WTC11 (cell line): ENCODE measurements around the gene NOTCH2NLA. TPM values are rescaled to one million over a fixed set of nuclear protein-coding genes. Genes with fewer than 3 reads are reported as not detected.
"Not testable (repeated sequence)": the region's sequence is repeated elsewhere in the genome, so short reads cannot be mapped to it uniquely, and the experiment has no call there.

Experiments used
- ATAC-seq: fragments of 200-7000 bp; cut with Tn5 transposase; 2 replicates; pipeline ENCODE4 v1.10.0; 2021; ENCODE audit warnings: mild to moderate bottlenecking, moderate library complexity
- Bru-seq: library from RNA; stranded (reverse); fragments of 400-500 nt; gene quantifications from one replicate; lab custom pipeline; 2021; lab: Mats Ljungman, UMichigan
- CTCF ChIA-PET: fragments of 300-600 bp; sonication (Branson Sonifier 250); formaldehyde crosslinking; loops from one replicate; lab custom pipeline; 2021; ENCODE audit warnings: antibody characterized with exemption; lab: Charles Lee
- POLR2A ChIA-PET: fragments of 350-600 bp; sonication (Branson Sonifier 250); formaldehyde crosslinking; loops from one replicate; lab custom pipeline; 2021; ENCODE audit warnings: antibody characterized with exemption; lab: Charles Lee
- DNase-seq: peaks from one replicate; pipeline ENCODE4 v3.0.0; 2021; ENCODE audit warnings: low spot score
- H3K27ac Mint-ChIP-seq: 2 replicates; pipeline ENCODE4 v1.8.0; 2021; ENCODE audit warnings: mixed read lengths
- H3K27me3 Mint-ChIP-seq: 2 replicates; pipeline ENCODE4 v1.8.0; 2021; ENCODE audit warnings: low read depth, mild to moderate bottlenecking, moderate library complexity, mixed read lengths
- H3K36me3 Mint-ChIP-seq: 2 replicates; pipeline ENCODE4 v1.8.0; 2021; ENCODE audit warnings: mixed read lengths
- H3K4me1 Mint-ChIP-seq: 2 replicates; pipeline ENCODE4 v1.8.0; 2022; ENCODE audit warnings: mixed read lengths
- H3K4me3 Mint-ChIP-seq: 2 replicates; pipeline ENCODE4 v1.8.0; 2021; ENCODE audit warnings: mild to moderate bottlenecking, moderate library complexity, mixed read lengths
- H3K9me3 Mint-ChIP-seq: 2 replicates; pipeline ENCODE4 v1.8.0; 2021; ENCODE audit warnings: mixed read lengths
- long read RNA-seq, 3 experiments: library from RNA in 1 of 3; library from capped mRNA in 1 of 3; library from polyadenylated mRNA in 1 of 3; unstranded in 2 of 3; stranded (forward) in 1 of 3; transcript quantifications; one replicate each; pipeline ENCODE4 v2.0.0, GENCODE V29; 2021
- total RNA-seq: library from RNA; stranded (reverse); gene quantifications from 3 replicates; pipeline ENCODE4 v1.2.3, GENCODE V29; 2021

Gene NOTCH2NLA
- 15.4 to 16.4 TPM (median 16.2 TPM) in 3 replicates for total RNA-seq
- Bru-seq, nascent RNA, result percentile 48 among the genes with signal in this experiment
- long read RNA-seq, experiment 1, partial matches to known transcripts, result 0 of 10 reads
- long read RNA-seq, experiment 1, other reads (novel, unspliced or antisense), result 9 of 10 reads
- long read RNA-seq, experiment 2, partial matches to known transcripts, result 1 of 9 reads
- long read RNA-seq, experiment 2, other reads (novel, unspliced or antisense), result 8 of 9 reads
- long read RNA-seq, experiment 3, partial matches to known transcripts, result 0 of 17 reads
- long read RNA-seq, experiment 3, other reads (novel, unspliced or antisense), result 17 of 17 reads

DNA sequence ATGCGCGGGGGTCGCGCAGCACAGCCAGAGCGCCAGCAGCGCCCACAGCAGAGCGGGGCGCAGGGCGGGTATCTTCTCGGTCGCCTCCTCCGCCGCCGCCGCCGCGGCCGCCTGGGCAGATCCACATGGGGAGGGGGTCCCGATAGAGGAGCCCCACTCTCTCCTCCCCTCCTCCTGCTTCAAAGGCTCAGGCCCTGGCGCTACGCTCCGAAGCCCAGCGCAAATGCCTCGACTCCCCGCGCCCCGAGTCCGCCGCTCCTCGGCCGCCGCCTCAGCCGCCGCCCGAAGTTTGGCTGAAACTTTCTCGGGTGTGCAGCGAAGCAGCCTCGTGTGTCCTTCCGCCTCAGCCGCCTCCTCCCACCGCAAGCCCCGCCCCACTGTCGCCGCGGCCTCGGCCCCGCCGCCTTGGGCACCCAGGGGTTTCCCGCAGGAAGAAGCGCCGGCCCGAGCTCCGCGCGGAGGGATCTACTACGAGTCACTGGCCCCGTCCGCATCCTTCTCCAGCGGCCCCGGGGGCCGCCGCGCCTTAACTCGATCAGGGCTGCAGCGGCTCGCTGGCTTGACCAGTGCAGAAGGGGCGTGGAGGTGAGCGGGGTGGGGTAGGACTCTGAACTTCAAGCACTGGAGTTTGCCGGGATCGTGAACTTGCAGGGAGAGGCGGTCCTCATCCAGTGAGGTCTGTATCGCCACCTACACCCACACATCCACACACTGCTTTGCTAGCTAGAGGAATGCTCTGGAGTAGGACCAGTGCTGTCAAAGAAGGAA is at the start of gene NOTCH2NLA:
TSS of gene NOTCH2NLA (minus strand) at position 312 of the 768 bp plus-strand sequence. CDS start 39,684 bp downstream, outside the sequence.
- H3K36me3 Mint-ChIP-seq, POLR2A ChIA-PET, H3K27me3 Mint-ChIP-seq, CTCF ChIA-PET, H3K9me3 Mint-ChIP-seq, H3K27ac Mint-ChIP-seq, H3K4me1 Mint-ChIP-seq: not testable (repeated sequence)
- DNase-seq (peak; percentile 12), ATAC-seq (peak; percentile 88)
- peak within 1 kb of the TSS; percentile 58 for H3K4me3 Mint-ChIP-seq

DNA sequence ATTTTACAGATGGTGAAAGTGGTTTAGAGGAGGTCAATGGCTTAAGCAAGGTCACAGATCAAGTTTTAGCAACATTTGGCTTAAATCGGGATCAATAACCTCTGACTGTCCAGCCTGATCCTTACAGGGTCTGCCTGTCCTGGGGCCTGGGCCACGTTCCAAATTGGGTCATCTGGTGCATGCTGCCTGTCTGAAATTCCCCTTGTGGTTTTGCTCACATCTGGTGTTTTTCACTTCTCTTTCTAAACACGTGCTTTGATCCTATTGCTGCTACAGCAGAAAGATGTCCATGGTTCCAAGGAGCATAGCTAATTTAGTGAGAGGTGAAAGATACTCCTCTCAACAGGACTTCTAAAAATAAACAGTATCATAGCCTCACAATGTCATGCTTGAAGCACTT is 49.5 kb upstream of the NOTCH2NLA start:
- POLR2A ChIA-PET, H3K27ac Mint-ChIP-seq, H3K36me3 Mint-ChIP-seq, H3K9me3 Mint-ChIP-seq, H3K27me3 Mint-ChIP-seq, DNase-seq, H3K4me1 Mint-ChIP-seq, H3K4me3 Mint-ChIP-seq, ATAC-seq, CTCF ChIA-PET: not testable (repeated sequence)

DNA sequence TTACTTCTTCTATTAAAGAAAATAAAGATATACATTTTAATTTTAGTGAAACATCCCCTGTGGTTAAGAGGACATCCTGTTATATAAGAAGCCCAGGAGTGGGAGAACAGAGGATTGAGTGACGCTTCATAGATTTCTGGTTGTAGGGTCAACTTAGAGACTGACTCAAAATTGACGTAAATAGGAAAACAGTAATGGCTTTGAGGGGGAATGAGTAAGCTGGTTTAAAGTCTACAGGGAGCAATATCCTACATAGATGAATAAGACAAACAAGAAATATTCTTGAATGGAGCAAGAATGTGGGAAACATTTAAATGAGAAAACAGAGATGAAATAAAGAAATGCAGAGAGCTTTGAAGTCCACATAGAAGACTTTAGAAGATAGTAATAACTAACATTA is 48.3 kb upstream of the NOTCH2NLA start:
- not testable (repeated sequence) for ATAC-seq, H3K4me1 Mint-ChIP-seq

DNA sequence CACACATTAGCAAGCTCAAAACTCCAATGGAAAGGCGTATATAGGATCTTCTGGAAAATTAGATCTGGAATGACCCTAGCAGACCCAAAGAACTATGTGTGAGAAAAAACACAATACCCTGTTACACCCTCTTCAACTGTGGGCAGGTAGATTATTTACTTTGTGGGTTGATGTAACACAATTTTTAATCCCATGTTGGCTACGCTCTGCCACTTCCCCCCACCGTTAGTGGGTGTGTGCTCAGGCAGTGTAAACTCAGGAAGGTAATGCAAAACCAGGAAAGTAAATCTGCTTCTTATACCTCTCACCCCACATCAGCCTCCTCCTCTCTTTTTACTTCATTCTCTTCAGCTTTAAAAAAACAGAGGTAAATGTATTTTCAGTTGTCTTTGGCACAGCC is 45.3 kb upstream of the NOTCH2NLA start:
- POLR2A ChIA-PET, H3K27ac Mint-ChIP-seq, ATAC-seq: not testable (repeated sequence)

More for the DNA sequence above, 48.3 kb upstream of the NOTCH2NLA start:
- H3K27ac Mint-ChIP-seq, DNase-seq, H3K9me3 Mint-ChIP-seq, H3K27me3 Mint-ChIP-seq, CTCF ChIA-PET, H3K36me3 Mint-ChIP-seq, POLR2A ChIA-PET, H3K4me3 Mint-ChIP-seq: not testable (repeated sequence)

DNA sequence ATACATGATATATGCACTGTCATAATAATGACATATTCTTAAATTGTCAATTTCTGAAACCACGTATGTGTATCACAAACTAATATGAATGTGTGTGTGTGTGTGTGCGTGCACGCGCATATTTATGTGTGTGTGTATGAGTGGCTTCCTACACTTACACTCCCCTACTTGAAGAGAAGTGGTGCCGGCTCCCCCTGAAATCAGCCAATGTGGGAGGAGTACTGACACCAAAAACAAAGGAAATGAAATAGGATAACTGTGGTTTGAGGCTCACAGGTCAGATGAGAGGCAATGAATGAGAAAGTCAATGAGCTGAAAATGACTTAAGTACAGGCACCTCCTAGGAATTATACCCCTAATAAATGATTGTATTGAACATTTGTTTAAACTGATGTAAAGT is 44.4 kb upstream of the NOTCH2NLA start:
- H3K27me3 Mint-ChIP-seq, H3K4me3 Mint-ChIP-seq, CTCF ChIA-PET: not testable (repeated sequence)

More for the DNA sequence above, 45.3 kb upstream of the NOTCH2NLA start:
- H3K27me3 Mint-ChIP-seq, H3K9me3 Mint-ChIP-seq, CTCF ChIA-PET, H3K36me3 Mint-ChIP-seq, DNase-seq, H3K4me3 Mint-ChIP-seq, H3K4me1 Mint-ChIP-seq: not testable (repeated sequence)

DNA sequence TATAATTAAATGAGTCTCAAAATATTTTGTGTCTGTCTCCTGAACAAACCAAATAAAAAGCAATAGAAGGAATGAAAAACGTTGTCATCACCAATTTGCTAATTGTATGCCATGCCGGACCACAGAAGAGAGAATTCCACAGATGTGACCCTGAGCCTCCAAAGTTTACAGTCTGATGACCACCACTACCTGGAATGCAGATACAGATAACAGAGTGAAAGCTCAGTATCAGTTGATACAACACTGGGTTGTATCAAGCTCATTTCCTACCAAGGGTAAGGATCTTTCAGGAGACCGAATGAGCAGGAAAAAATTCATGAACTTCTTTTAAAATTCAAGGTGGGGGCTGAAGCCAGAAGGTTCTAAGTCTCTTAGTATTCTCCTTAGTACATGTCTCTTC is 43.9 kb upstream of the NOTCH2NLA start:
- DNase-seq, POLR2A ChIA-PET, H3K27me3 Mint-ChIP-seq, H3K4me1 Mint-ChIP-seq, H3K4me3 Mint-ChIP-seq, H3K36me3 Mint-ChIP-seq, CTCF ChIA-PET, H3K9me3 Mint-ChIP-seq, H3K27ac Mint-ChIP-seq, ATAC-seq: not testable (repeated sequence)

More for the DNA sequence above, 44.4 kb upstream of the NOTCH2NLA start:
- DNase-seq, ATAC-seq, H3K9me3 Mint-ChIP-seq, POLR2A ChIA-PET, H3K36me3 Mint-ChIP-seq, H3K4me1 Mint-ChIP-seq, H3K27ac Mint-ChIP-seq: not testable (repeated sequence)

DNA sequence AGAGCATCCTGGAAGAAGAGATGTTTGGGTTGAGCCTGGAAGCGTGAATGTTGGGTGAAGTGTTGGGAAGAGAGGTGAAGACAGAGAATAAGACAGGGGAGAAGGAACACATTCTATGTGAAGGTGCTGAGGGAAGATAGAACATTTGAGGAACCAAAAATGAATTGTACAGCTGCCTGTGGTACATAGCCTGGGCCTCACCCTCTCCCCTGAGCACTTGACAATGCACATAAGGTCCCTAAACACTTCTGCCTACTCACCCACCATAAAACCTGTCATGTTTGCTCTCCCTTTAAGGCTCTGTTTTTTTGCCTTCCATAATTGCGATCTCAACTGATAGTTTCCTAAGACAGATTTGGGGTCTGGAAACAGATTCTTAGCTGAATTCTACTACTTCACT is 43.2 kb upstream of the NOTCH2NLA start:
- CTCF ChIA-PET, POLR2A ChIA-PET, H3K27me3 Mint-ChIP-seq, H3K27ac Mint-ChIP-seq, H3K4me1 Mint-ChIP-seq, H3K9me3 Mint-ChIP-seq, H3K36me3 Mint-ChIP-seq, H3K4me3 Mint-ChIP-seq, ATAC-seq, DNase-seq: not testable (repeated sequence)

DNA sequence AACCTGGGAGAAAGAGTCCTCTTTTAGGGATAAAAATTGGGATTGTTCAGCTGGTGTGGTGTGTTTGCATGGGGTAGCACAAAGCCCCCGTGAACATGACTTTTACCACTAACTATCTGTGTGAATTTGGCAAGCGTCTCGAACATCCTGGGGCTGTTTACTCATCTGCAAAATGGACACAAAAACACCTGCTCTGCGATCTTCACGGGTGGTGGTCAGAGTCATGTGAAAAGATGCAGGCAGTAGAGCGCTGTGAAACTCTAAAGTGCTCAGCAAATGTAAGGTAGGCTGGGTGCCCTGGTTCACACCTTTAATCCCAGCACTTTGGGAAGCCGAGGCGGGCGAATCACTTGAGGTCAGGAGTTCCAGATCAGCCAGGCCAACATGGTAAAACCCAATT is 41.3 kb upstream of the NOTCH2NLA start:
- H3K4me3 Mint-ChIP-seq, H3K27me3 Mint-ChIP-seq, ATAC-seq, H3K36me3 Mint-ChIP-seq, CTCF ChIA-PET, POLR2A ChIA-PET, H3K27ac Mint-ChIP-seq, H3K9me3 Mint-ChIP-seq, H3K4me1 Mint-ChIP-seq, DNase-seq: not testable (repeated sequence)

DNA sequence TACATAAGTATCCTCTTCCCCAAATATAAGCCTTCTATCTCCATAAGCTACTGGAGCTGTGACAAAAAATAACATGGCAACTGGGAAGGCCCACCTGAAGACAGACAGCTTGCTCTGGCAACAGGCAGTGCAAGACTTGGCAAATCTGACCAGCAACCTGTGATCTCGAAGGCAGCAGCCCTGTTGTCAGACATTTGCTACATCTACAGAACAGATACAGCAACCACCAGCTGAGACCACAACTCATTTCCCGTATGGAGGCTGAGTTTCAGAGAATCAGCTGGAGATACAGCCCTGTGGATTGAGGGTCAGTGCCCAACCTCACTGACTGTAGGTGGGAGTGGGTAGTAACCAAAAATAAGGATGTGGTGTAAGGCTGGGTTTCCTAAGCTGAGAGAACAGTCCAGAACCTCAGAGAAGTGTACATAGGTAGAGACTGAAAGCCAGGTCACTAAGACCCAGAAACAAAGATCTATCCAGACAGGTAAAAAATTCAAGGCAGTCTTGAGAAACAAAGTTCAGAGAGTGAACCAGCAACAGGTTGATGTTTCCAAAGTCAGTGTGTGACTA is 37.4 kb upstream of the NOTCH2NLA start:
- H3K4me1 Mint-ChIP-seq, H3K27me3 Mint-ChIP-seq, POLR2A ChIA-PET: not testable (repeated sequence)

DNA sequence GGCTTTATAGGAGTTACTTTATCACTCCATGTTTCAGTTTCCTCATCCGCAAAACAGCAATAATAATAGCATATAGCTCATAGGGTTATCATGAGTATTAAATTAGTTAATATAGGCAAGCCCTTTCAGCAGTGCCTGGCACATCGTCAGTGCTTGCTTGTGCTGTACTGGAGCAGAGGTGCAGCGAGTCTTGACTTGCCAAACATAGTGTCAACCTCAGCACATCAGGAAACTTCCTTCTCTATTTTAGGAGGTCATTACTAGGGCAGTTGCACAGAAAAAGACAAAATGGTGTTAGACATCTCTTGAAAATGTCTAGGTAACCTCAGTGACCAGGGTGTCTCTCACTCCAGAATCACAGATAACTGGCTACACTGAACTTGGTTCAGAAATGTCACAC is 35.9 kb upstream of the NOTCH2NLA start:
- H3K27me3 Mint-ChIP-seq, ATAC-seq, H3K9me3 Mint-ChIP-seq, H3K36me3 Mint-ChIP-seq, DNase-seq, H3K27ac Mint-ChIP-seq, H3K4me1 Mint-ChIP-seq, POLR2A ChIA-PET, CTCF ChIA-PET, H3K4me3 Mint-ChIP-seq: not testable (repeated sequence)

More for the DNA sequence above, 37.4 kb upstream of the NOTCH2NLA start:
- H3K9me3 Mint-ChIP-seq, ATAC-seq, DNase-seq, H3K27ac Mint-ChIP-seq, H3K4me3 Mint-ChIP-seq, H3K36me3 Mint-ChIP-seq, CTCF ChIA-PET: not testable (repeated sequence)

DNA sequence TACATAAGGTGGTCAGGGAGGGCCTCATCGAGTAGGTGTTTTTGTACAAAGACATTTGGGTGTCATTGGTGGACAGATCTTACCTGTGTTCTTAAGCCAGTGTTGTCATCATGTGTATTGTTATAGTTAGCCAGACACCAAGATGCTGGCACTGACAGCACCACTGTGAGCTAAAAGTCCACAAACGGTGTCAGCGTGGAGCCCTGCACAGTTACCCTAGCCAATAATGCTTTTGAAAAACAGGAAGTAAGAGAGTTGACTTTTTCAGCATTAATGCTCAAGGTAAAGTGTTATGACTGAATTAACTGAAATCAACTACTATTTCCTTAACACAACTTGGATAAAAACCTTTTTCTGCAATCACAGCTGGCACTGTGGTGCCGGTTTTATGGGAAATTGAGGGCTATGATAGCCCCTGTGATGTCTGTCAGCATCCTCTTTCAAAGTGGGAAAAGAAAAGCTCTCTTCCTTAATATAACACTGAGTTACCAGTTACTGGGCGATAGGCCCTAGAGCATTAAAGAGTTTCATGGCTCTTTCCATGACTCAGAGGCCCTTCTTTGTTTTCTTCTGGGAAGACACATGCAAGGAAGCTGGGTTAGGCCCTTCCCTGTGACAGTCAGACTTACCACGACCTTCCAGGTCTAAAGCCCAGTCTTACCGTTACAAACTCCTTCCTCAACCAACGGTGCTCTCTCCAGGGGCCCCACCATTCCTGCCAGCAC is 31.3 kb upstream of the NOTCH2NLA start:
- H3K4me3 Mint-ChIP-seq, CTCF ChIA-PET, H3K27me3 Mint-ChIP-seq, DNase-seq, ATAC-seq, H3K36me3 Mint-ChIP-seq, H3K27ac Mint-ChIP-seq, H3K9me3 Mint-ChIP-seq, H3K4me1 Mint-ChIP-seq, POLR2A ChIA-PET: not testable (repeated sequence)
